ENCODE data around the gene KLC4. TPM values are rescaled to one million over a fixed set of nuclear protein-coding genes. Genes with fewer than 3 reads are reported as not detected.
"Not testable (repeated sequence)": the region's sequence is repeated elsewhere in the genome, so short reads cannot be mapped to it uniquely, and the experiment has no call there.

The KLC4 gene
- total RNA-seq, 1 donor from 2014 or later, result 41.4 TPM

- H3K4me1 Mint-ChIP-seq (ENCODE audit: unreplicated experiment), result peaks cover 3% of the 10 kb centered on the region
- H3K4me3 Mint-ChIP-seq (ENCODE audit: unreplicated experiment), result no peak overlapping the region
- no peaks in the 10 kb centered on the region for H3K9me3 Mint-ChIP-seq (ENCODE audit: unreplicated experiment)
- TF ChIP-seq CTCF (IDR thresholded peaks at IDR 0.05; ENCODE audit: unreplicated experiment), result no peak
- no peak for DNase-seq (ENCODE audit: low spot score)
- peaks cover 6% of the 10 kb centered on the region for H3K27me3 Mint-ChIP-seq (ENCODE audit: unreplicated experiment)
- H3K27ac Mint-ChIP-seq (ENCODE audit: unreplicated experiment), result no peak overlapping the region
- no peaks in the 10 kb centered on the region for H3K36me3 Mint-ChIP-seq (ENCODE audit: low read depth, unreplicated experiment)
Observed at GRCh38 chr6:43115365-43115764, 55.9 kb downstream of the KLC4 start.

GRCh38 chr6:43117466-43117865 is 58.0 kb downstream of the KLC4 start:
- not testable (repeated sequence) for H3K36me3 Mint-ChIP-seq (ENCODE audit: low read depth, unreplicated experiment); H3K27ac Mint-ChIP-seq (ENCODE audit: unreplicated experiment); H3K9me3 Mint-ChIP-seq (ENCODE audit: unreplicated experiment); H3K4me1 Mint-ChIP-seq (ENCODE audit: unreplicated experiment); H3K4me3 Mint-ChIP-seq (ENCODE audit: unreplicated experiment); DNase-seq (ENCODE audit: low spot score); H3K27me3 Mint-ChIP-seq (ENCODE audit: unreplicated experiment)

- no peak for DNase-seq (ENCODE audit: low spot score)
- H3K9me3 Mint-ChIP-seq (ENCODE audit: unreplicated experiment), result no peaks in the 10 kb centered on the region
- H3K27me3 Mint-ChIP-seq (ENCODE audit: unreplicated experiment), result peaks cover 12% of the 10 kb centered on the region
- H3K36me3 Mint-ChIP-seq (ENCODE audit: low read depth, unreplicated experiment), result no peaks in the 10 kb centered on the region
- H3K27ac Mint-ChIP-seq (ENCODE audit: unreplicated experiment), result no peak overlapping the region
- no peak overlapping the region for H3K4me3 Mint-ChIP-seq (ENCODE audit: unreplicated experiment)
- no peak for TF ChIP-seq CTCF (IDR thresholded peaks at IDR 0.05; ENCODE audit: unreplicated experiment)
- peaks cover 7% of the 10 kb centered on the region for H3K4me1 Mint-ChIP-seq (ENCODE audit: unreplicated experiment)
Observed at GRCh38 chr6:43119482-43119881, 60.1 kb downstream of the KLC4 start.

- H3K4me1 Mint-ChIP-seq (ENCODE audit: unreplicated experiment), result peaks cover 7% of the 10 kb centered on the region
- no peak for DNase-seq (ENCODE audit: low spot score)
- no peak overlapping the region for H3K27ac Mint-ChIP-seq (ENCODE audit: unreplicated experiment)
- no peaks in the 10 kb centered on the region for H3K9me3 Mint-ChIP-seq (ENCODE audit: unreplicated experiment)
- H3K27me3 Mint-ChIP-seq (ENCODE audit: unreplicated experiment), result peaks cover 12% of the 10 kb centered on the region
- no peak overlapping the region for H3K4me3 Mint-ChIP-seq (ENCODE audit: unreplicated experiment)
- no peaks in the 10 kb centered on the region for H3K36me3 Mint-ChIP-seq (ENCODE audit: low read depth, unreplicated experiment)
- no peak for TF ChIP-seq CTCF (IDR thresholded peaks at IDR 0.05; ENCODE audit: unreplicated experiment)
Observed at GRCh38 chr6:43120101-43120763, 60.8 kb downstream of the KLC4 start.

GRCh38 chr6:43120944-43121913 is 61.8 kb downstream of the KLC4 start:
- peaks cover 7% of the 10 kb centered on the region for H3K4me1 Mint-ChIP-seq (ENCODE audit: unreplicated experiment)
- no peaks in the 10 kb centered on the region for H3K9me3 Mint-ChIP-seq (ENCODE audit: unreplicated experiment)
- H3K27me3 Mint-ChIP-seq (ENCODE audit: unreplicated experiment), result peaks cover 15% of the 10 kb centered on the region
- H3K36me3 Mint-ChIP-seq (ENCODE audit: low read depth, unreplicated experiment), result no peaks in the 10 kb centered on the region
- H3K27ac Mint-ChIP-seq (ENCODE audit: unreplicated experiment), result no peak overlapping the region
- no peak for TF ChIP-seq CTCF (IDR thresholded peaks at IDR 0.05; ENCODE audit: unreplicated experiment)
- DNase-seq (ENCODE audit: low spot score), result no peak
- H3K4me3 Mint-ChIP-seq (ENCODE audit: unreplicated experiment), result no peak overlapping the region

Measured in endothelial cell (in vitro differentiated cells).